ENCODE data around the gene OR56B4. TPM values are rescaled to one million over a fixed set of nuclear protein-coding genes. Genes with fewer than 3 reads are reported as not detected.

OR56B4 gene, protein sequence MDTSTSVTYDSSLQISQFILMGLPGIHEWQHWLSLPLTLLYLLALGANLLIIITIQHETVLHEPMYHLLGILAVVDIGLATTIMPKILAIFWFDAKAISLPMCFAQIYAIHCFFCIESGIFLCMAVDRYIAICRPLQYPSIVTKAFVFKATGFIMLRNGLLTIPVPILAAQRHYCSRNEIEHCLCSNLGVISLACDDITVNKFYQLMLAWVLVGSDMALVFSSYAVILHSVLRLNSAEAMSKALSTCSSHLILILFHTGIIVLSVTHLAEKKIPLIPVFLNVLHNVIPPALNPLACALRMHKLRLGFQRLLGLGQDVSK
- not detected in 2 replicates for total RNA-seq

DNA sequence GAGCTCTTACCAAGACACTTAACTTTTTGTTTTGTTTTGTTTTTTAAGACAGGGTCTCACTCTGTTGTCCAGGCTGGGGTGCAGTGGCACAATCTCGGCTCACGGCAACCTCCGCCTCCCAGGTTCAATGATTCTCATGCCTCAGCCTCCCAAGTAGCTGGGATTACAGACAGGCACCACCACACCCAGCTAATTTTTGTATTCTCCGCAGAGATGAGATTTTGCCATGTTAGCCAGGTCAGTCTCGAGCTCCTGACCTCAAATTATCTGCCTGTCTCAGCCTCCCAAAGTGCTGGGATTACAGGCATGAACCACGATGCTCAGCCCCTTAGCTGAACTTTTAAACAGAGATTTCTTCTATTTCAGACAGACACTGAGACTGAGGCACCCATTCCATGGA is at the start of gene OR56B4:
TSS of gene OR56B4 (plus strand) at position 301 of the 400 bp plus-strand sequence. CDS start at position 396, 95 bp downstream.

Other genes starting within 250 kb of the OR56B4 start
- not detected in 2 replicates for gene OR52E8, start 250.0 kb upstream of the OR56B4 start, total RNA-seq
- not detected in 2 replicates for gene OR52E4, start 227.1 kb upstream of the OR56B4 start, total RNA-seq
- not detected in 2 replicates for gene OR52E5, start 214.5 kb upstream of the OR56B4 start, total RNA-seq
- gene OR56A3, start 165.4 kb upstream of the OR56B4 start, total RNA-seq = not detected in 2 replicates
- not detected in 2 replicates for gene OR56A5, start 139.2 kb upstream of the OR56B4 start, total RNA-seq
- gene OR52L1, start 120.7 kb upstream of the OR56B4 start, total RNA-seq = not detected in 2 replicates
- not detected in 2 replicates for gene OR56A4, start 100.7 kb upstream of the OR56B4 start, total RNA-seq
- gene OR56A1, start 76.9 kb upstream of the OR56B4 start, total RNA-seq = not detected in 2 replicates
- gene OR52B2, start 62.6 kb downstream of the OR56B4 start, total RNA-seq = not detected in 2 replicates
- not detected in 2 replicates for gene OR52W1, start 91.5 kb downstream of the OR56B4 start, total RNA-seq
- gene C11orf42, start 97.9 kb downstream of the OR56B4 start, total RNA-seq = not detected in 2 replicates
- 12.1 and 13.3 TPM in 2 replicates for gene FHIP1B, start 127.0 kb downstream of the OR56B4 start, total RNA-seq
- not detected in 2 replicates for gene CNGA4, start 131.4 kb downstream of the OR56B4 start, total RNA-seq
- not detected in 2 replicates for gene CCKBR, start 152.2 kb downstream of the OR56B4 start, total RNA-seq
- gene CAVIN3, start 212.8 kb downstream of the OR56B4 start, total RNA-seq = 460 and 641 TPM in 2 replicates